HG02973 (cell line): ENCODE results near the gene RNU1-3.
"Not testable (repeated sequence)": the region's sequence is repeated elsewhere in the genome, so short reads cannot be mapped to it uniquely, and the experiment has no call there.

Experiments used
- ATAC-seq: cut with Tn5 transposase; IDR thresholded peaks from one replicate; pipeline ENCODE4 v1.9.1; 2021; ENCODE audit warnings: moderate library complexity; ENCODE audit not compliant: unreplicated experiment

The RNU1-3 gene

GRCh38 chr1:16666502-16667413 lies at the start of gene RNU1-3:
RNU1-3 (minus strand) TSS chr1:16666948.
- ATAC-seq, result peak; percentile 51

GRCh38 chr1:16713480-16713879 lies 46.7 kb upstream of the RNU1-3 start:
- ATAC-seq, result not testable (repeated sequence)

- ATAC-seq, result not testable (repeated sequence)
Measured at GRCh38 chr1:16712984-16713383, 46.2 kb upstream of the RNU1-3 start.

GRCh38 chr1:16712582-16712981 lies 45.8 kb upstream of the RNU1-3 start:
- ATAC-seq, result not testable (repeated sequence)

- ATAC-seq, result not testable (repeated sequence)
Measured at GRCh38 chr1:16712131-16712530, 45.4 kb upstream of the RNU1-3 start.

DNA sequence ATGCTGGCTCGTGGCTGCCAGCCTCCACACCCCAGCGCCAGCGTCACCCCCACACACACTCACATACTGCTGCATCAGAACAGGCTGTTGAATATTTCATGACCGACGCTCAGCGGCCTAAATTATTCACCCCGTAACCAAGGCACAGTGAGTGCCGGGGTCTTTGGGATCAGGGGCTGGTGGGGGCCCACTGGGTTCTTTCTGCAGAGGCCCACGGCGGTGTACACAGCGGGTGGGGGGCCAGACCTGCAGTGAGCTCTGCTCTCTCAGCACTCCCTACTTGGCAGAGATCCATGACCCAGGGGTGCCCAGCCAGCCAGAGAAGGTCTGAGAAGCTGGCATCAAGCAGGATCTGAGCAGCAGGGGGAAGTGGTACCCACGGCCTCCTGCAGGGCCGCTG lies 43.9 kb upstream of the RNU1-3 start:
- ATAC-seq, result not testable (repeated sequence)

DNA sequence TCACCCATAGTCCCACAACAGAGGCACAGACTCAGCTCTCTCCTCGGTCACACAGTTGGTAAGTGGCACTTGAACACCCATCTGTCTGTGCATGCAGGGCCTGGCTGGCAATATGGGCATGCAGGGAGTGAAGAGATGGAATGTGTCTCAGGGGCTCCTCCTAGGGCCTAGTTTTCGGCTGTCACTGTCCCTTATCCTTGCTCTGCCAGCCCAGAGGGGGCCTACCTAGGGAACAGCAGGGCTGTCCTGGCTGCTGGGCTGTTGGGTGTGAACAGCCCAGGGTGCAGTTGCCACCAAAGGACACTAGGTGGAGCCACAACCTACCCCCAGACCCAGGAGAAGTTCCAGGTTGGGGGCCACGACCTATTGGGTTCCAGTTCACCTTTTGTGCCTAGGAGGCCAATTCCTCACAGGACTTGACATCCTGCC lies 42.9 kb upstream of the RNU1-3 start:
- ATAC-seq, result not testable (repeated sequence)

GRCh38 chr1:16708704-16709103 lies 42.0 kb upstream of the RNU1-3 start:
- not testable (repeated sequence) for ATAC-seq

- not testable (repeated sequence) for ATAC-seq
Measured at GRCh38 chr1:16707130-16708093, 40.7 kb upstream of the RNU1-3 start.

DNA sequence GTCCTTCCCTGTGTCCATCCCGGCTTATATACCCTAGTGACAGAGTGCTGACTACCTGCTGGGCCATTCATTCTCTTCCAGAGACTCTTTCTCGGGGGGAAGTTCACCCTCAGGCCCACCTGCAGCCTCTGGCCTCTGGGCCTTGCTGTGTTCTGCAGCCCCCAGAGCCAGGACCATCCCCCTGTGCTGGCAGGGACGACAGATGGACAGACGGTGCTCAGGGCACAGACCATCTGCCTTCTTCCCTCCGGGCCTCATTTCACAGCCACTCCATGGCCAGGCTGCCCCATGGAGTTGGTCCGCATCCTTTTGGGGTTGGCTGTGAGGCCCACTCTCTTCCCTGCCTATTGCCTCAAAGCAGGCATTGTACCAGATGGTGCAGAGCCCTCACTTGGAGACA lies 39.6 kb upstream of the RNU1-3 start:
- not testable (repeated sequence) for ATAC-seq

- ATAC-seq, result not testable (repeated sequence)
Measured at GRCh38 chr1:16704502-16705100, 37.9 kb upstream of the RNU1-3 start.

GRCh38 chr1:16704076-16704475 lies 37.3 kb upstream of the RNU1-3 start:
- not testable (repeated sequence) for ATAC-seq

DNA sequence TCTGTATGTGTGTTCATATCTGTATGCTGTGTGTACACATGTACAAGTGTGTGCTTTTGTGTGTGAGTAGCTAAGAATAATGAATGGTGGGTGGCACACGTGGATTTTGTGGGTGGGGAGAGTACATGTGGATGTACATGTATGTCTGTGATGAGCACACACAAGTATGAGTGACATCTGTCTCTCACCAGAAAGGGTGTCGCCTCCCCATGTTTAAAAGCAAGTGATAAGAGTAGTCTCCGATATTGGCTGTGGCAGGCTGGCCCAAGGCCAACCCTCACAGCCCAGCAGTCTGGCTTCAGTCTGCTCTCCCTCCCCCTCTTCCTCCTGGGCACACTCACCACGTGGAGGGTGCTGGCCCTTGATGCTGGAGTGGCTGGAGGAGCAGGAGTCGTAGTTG lies 36.9 kb upstream of the RNU1-3 start:
- not testable (repeated sequence) for ATAC-seq

GRCh38 chr1:16703141-16703540 lies 36.4 kb upstream of the RNU1-3 start:
- ATAC-seq, result not testable (repeated sequence)

GRCh38 chr1:16702280-16702679 lies 35.5 kb upstream of the RNU1-3 start:
- ATAC-seq, result not testable (repeated sequence)

- not testable (repeated sequence) for ATAC-seq
Measured at GRCh38 chr1:16701189-16701588, 34.4 kb upstream of the RNU1-3 start.

GRCh38 chr1:16700138-16700895 lies 33.6 kb upstream of the RNU1-3 start:
- not testable (repeated sequence) for ATAC-seq

DNA sequence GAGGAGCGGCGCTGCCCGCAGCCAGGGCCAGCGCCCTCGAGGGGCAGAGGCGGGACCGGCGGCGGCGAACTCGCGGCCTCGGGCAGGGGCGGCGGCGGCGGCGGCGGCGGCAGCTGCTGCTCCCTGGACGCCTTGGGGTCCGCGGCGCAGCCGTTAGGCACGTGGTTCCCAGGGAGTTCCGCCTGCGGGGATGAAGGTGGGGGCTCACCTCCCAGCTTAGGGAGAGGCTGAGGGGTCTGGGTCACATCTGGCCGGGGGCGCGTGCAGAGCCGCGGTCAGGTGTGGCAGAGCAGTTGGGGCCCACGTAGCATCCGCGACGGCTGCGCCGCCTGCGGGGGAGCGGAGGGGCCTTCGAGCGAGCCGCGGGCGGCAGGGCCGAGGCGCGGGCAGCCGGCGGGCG lies 32.7 kb upstream of the RNU1-3 start:
- not testable (repeated sequence) for ATAC-seq

- ATAC-seq, result not testable (repeated sequence)
Measured at GRCh38 chr1:16697152-16697551, 30.4 kb upstream of the RNU1-3 start.
